NCI-H82 treated with DMSO at 0.1 percent for 48 hours (cell line): ENCODE results near the gene PRMT3.
"Not testable (repeated sequence)": the region's sequence is repeated elsewhere in the genome, so short reads cannot be mapped to it uniquely, and the experiment has no call there.

Experiments used
- DNase-seq: peaks from one replicate; lab custom pipeline; 2025; ENCODE audit not compliant: unreplicated experiment; lab: John Stamatoyannopoulos, UW

The PRMT3 gene

GRCh38 chr11:20497124-20497792 is 109.7 kb downstream of the PRMT3 start:
- DNase-seq: peak; percentile 88

- DNase-seq: no peak
These were observed 113.7 kb downstream of the PRMT3 start for GRCh38 chr11:20501252-20501651.

GRCh38 chr11:20501971-20502370 is 114.5 kb downstream of the PRMT3 start:
- DNase-seq: no peak

- no peak for DNase-seq
These were observed 124.5 kb downstream of the PRMT3 start for GRCh38 chr11:20511982-20512381.

GRCh38 chr11:20512869-20513268 is 125.4 kb downstream of the PRMT3 start:
- no peak for DNase-seq

- DNase-seq: no peak
These were observed 130.9 kb downstream of the PRMT3 start for GRCh38 chr11:20518323-20518834.

- peak; percentile 82 for DNase-seq
These were observed 135.0 kb downstream of the PRMT3 start for GRCh38 chr11:20522536-20522935.

- no peak for DNase-seq
These were observed 142.2 kb downstream of the PRMT3 start for GRCh38 chr11:20529757-20530156.

GRCh38 chr11:20530942-20531703 is 143.6 kb downstream of the PRMT3 start:
- DNase-seq: no peak

GRCh38 chr11:20535271-20535881 is 147.9 kb downstream of the PRMT3 start:
- no peak for DNase-seq

GRCh38 chr11:20536365-20536764 is 148.8 kb downstream of the PRMT3 start:
- no peak for DNase-seq

- DNase-seq: peak; percentile 97
These were observed 149.3 kb downstream of the PRMT3 start for GRCh38 chr11:20536784-20537183.

- DNase-seq: peak; percentile 27
These were observed 154.0 kb downstream of the PRMT3 start for GRCh38 chr11:20541503-20541902.

GRCh38 chr11:20544603-20545237 is 157.2 kb downstream of the PRMT3 start:
- no peak for DNase-seq

GRCh38 chr11:20547411-20547810 is 159.9 kb downstream of the PRMT3 start:
- no peak for DNase-seq

- DNase-seq: no peak
These were observed 163.6 kb downstream of the PRMT3 start for GRCh38 chr11:20551096-20551495.

- no peak for DNase-seq
These were observed 168.3 kb downstream of the PRMT3 start for GRCh38 chr11:20555783-20556182.

GRCh38 chr11:20556396-20556795 is 168.9 kb downstream of the PRMT3 start:
- DNase-seq: not testable (repeated sequence)

GRCh38 chr11:20558741-20559140 is 171.2 kb downstream of the PRMT3 start:
- no peak for DNase-seq
